SK-N-MC (cell line): Measurements from ENCODE around the gene TRAM2.

Experiments
- EZH2 ChIP-seq: fragments of 200-600 bp; sonication (generic); IDR thresholded peaks from one replicate; pipeline ENCODE4 v1.6.1; 2017; ENCODE audit warnings: antibody characterized with exemption
- FOXP2 ChIP-seq: optimal IDR thresholded peaks from 2 replicates; pipeline ENCODE3; 2011; ENCODE audit warnings: mild to moderate bottlenecking, moderate library complexity; ENCODE audit not compliant: insufficient read depth; ENCODE audit errors: extremely low read length, control extremely low read depth
- POLR2AphosphoS5 ChIP-seq: IDR thresholded peaks from 2 replicates; pipeline ENCODE4 v1.6.1; 2012; ENCODE audit warnings: mild to moderate bottlenecking, low read depth, low read length, borderline replicate concordance

DNA sequence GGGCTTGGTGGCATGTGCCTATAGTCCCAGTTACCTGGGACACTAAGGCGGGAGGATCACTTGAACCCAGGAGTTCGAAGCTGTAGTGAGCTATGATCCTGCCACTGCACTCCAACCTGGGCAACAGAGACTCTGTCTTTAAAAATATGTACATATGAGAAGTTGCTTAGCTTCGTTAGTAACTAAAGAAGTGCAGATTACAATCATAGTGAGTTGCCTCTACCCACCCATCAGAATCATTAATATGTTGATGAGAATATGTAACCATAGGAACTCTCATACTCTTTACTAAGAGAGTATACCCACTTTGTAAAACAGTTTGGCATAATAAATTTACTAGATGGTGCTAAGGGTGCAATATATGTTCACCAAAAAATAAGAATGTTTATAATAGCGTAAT lies 102.7 kb downstream of the TRAM2 start:
- TF ChIP-seq POLR2AphosphoS5 (no peak), EZH2 (no peak), FOXP2 (no peak)
